Hepatocyte (in vitro differentiated cells): ENCODE results near the gene CDC42BPA. TPM values are rescaled to one million over a fixed set of nuclear protein-coding genes. Genes with fewer than 3 reads are reported as not detected.

Source experiments
- DNase-seq: peaks from one replicate; pipeline ENCODE4 v3.0.0-alpha.2; 2016; ENCODE audit warnings: low spot score
- H2AFZ ChIP-seq: fragments of 200-600 bp; sonication (generic); 2 replicates; pipeline ENCODE4 v1.6.0; 2016; ENCODE audit warnings: antibody characterized with exemption, mild to moderate bottlenecking
- H3K27ac ChIP-seq: fragments of 200-600 bp; sonication (generic); 2 replicates; pipeline ENCODE4 v1.5.1; 2016; ENCODE audit warnings: mild to moderate bottlenecking
- H3K27me3 ChIP-seq: fragments of 200-600 bp; sonication (generic); 2 replicates; pipeline ENCODE4 v1.6.1; 2016
- H3K36me3 ChIP-seq: fragments of 200-600 bp; sonication (generic); replicated peaks from 2 replicates; pipeline ENCODE4 v1.5.1; 2016; ENCODE audit warnings: low read depth; ENCODE audit not compliant: insufficient read depth
- H3K4me1 ChIP-seq: fragments of 200-600 bp; sonication (generic); 2 replicates; pipeline ENCODE4 v1.5.1; 2016; ENCODE audit warnings: mild to moderate bottlenecking, moderate library complexity; ENCODE audit not compliant: insufficient read depth
- H3K4me2 ChIP-seq: fragments of 200-600 bp; sonication (generic); 2 replicates; pipeline ENCODE4 v1.6.0; 2016
- H3K4me3 ChIP-seq: fragments of 200-600 bp; sonication (generic); 2 replicates; pipeline ENCODE4 v1.5.1; 2016; ENCODE audit warnings: mild to moderate bottlenecking
- H3K79me2 ChIP-seq: fragments of 200-600 bp; sonication (generic); 2 replicates; pipeline ENCODE4 v1.6.0; 2017; ENCODE audit warnings: mild to moderate bottlenecking
- H3K9me2 ChIP-seq: fragments of 200-600 bp; sonication (generic); replicated peaks from 2 replicates; pipeline ENCODE4 v1.6.0; 2017; ENCODE audit warnings: mild to moderate bottlenecking; ENCODE audit not compliant: insufficient read depth
- H3K9me3 ChIP-seq: fragments of 200-600 bp; sonication (generic); 2 replicates; pipeline ENCODE4 v1.5.1; 2016; ENCODE audit warnings: low read depth, mild to moderate bottlenecking
- H4K20me1 ChIP-seq: fragments of 200-600 bp; sonication (generic); 2 replicates; pipeline ENCODE4 v1.6.0; 2016; ENCODE audit warnings: mild to moderate bottlenecking; ENCODE audit not compliant: insufficient read depth, poor library complexity, severe bottlenecking
- CTCF ChIP-seq: fragments of 200-600 bp; sonication (generic); IDR thresholded peaks from 2 replicates; pipeline ENCODE4 v1.5.1; 2016; ENCODE audit warnings: antibody characterized with exemption, mild to moderate bottlenecking; ENCODE audit not compliant: poor library complexity
- EZH2 ChIP-seq: fragments of 200-600 bp; sonication (generic); IDR thresholded peaks from 2 replicates; pipeline ENCODE4 v1.6.1; 2016; ENCODE audit warnings: antibody characterized with exemption, mild to moderate bottlenecking, borderline replicate concordance
- EZH2phosphoT487 ChIP-seq: fragments of 200-600 bp; sonication (generic); IDR thresholded peaks from one replicate; pipeline ENCODE4 v1.6.1; 2018; ENCODE audit warnings: antibody characterized with exemption, mild to moderate bottlenecking, low read depth, moderate library complexity; ENCODE audit not compliant: unreplicated experiment, severe bottlenecking
- WGBS: methylation state at CpG from one replicate; pipeline ENCODE4 v1.1.6; 2016; ENCODE audit warnings: low lambda C conversion rate; ENCODE audit errors: missing lambda C conversion rate; 5-methylcytosine and 5-hydroxymethylcytosine counted together
- polyA plus RNA-seq: library from polyadenylated mRNA; unstranded; fragments of >200 nt; fragmentation: Nextera tagmentation; extraction: Ambion mirVana; gene quantifications from 2 replicates; pipeline ENCODE4 v1.2.1, GENCODE V29; 2016
- total RNA-seq: library from RNA; depleted of rRNA; stranded (reverse); fragments of >200 nt; gene quantifications from 2 replicates; pipeline ENCODE4 v1.2.3, GENCODE V29; 2014

Gene CDC42BPA
- total and polyA plus RNA-seq, 2 experiments from 2014 or later = 24.5 to 40.9 TPM

GRCh38 chr1:226983992-226984364 is 334.3 kb downstream of the CDC42BPA start:
- Histone ChIP-seq H3K79me2 (no peaks in the 10 kb centered on the region), H3K4me3 (no peak overlapping the region), H3K4me2 (no peak overlapping the region), H3K4me1 (peaks cover 14% of the 10 kb centered on the region), H3K27me3 (no peaks in the 10 kb centered on the region), H3K9me2 (no peaks in the 10 kb centered on the region), H3K27ac (no peak overlapping the region), H3K9me3 (no peaks in the 10 kb centered on the region), H2AFZ (no peak overlapping the region), H3K36me3 (no peaks in the 10 kb centered on the region), H4K20me1 (no peaks in the 10 kb centered on the region)
- WGBS = 83% methylated on average over 3 of the region's 5 CpGs
- DNase-seq = no peak
- no peak for TF ChIP-seq EZH2
- no peak for TF ChIP-seq EZH2phosphoT487
- TF ChIP-seq CTCF = no peak

GRCh38 chr1:226983247-226983991 is 334.9 kb downstream of the CDC42BPA start:
- no peaks in the 10 kb centered on the region for H3K9me3 ChIP-seq
- no peaks in the 10 kb centered on the region for H3K36me3 ChIP-seq
- no peak overlapping the region for H3K4me2 ChIP-seq
- H3K9me2 ChIP-seq = no peaks in the 10 kb centered on the region
- no peaks in the 10 kb centered on the region for H4K20me1 ChIP-seq
- WGBS = over 99% methylated on average over 17 of the region's 18 CpGs
- H3K4me3 ChIP-seq = no peak overlapping the region
- no peak overlapping the region for H2AFZ ChIP-seq
- TF ChIP-seq EZH2phosphoT487 (no peak), CTCF (no peak), EZH2 (no peak)
- no peak for DNase-seq
- no peaks in the 10 kb centered on the region for H3K27me3 ChIP-seq
- no peak overlapping the region for H3K27ac ChIP-seq
- no peaks in the 10 kb centered on the region for H3K79me2 ChIP-seq
- peaks cover 9% of the 10 kb centered on the region for H3K4me1 ChIP-seq

GRCh38 chr1:226982451-226983177 is 335.7 kb downstream of the CDC42BPA start:
- Histone ChIP-seq H3K9me2 (no peaks in the 10 kb centered on the region), H3K27me3 (no peaks in the 10 kb centered on the region), H3K4me1 (peaks cover under 1% of the 10 kb centered on the region), H2AFZ (no peak overlapping the region), H3K4me2 (no peak overlapping the region), H3K9me3 (no peaks in the 10 kb centered on the region), H3K27ac (no peak overlapping the region), H3K4me3 (no peak overlapping the region), H3K79me2 (no peaks in the 10 kb centered on the region), H3K36me3 (no peaks in the 10 kb centered on the region), H4K20me1 (no peaks in the 10 kb centered on the region)
- WGBS = 96% methylated on average over 27 of the region's 31 CpGs
- TF ChIP-seq EZH2 (no peak), CTCF (no peak), EZH2phosphoT487 (no peak)
- DNase-seq = no peak
